GM12875 (cell line): ENCODE results near the gene ZNF468.
"Not testable (repeated sequence)": the region's sequence is repeated elsewhere in the genome, so short reads cannot be mapped to it uniquely, and the experiment has no call there.

ENCODE experiments used
- H3K4me3 ChIP-seq: one replicate; pipeline ENCODE4 v1.5.1; 2011; ENCODE audit warnings: low read depth, low read length, control low read depth
- TF ChIP-seq, protein P1 (sequence below): IDR thresholded peaks from 2 replicates; pipeline ENCODE4 v1.5.1; 2011; ENCODE audit warnings: low read depth, mild to moderate bottlenecking, control low read depth, inconsistent platforms, low read length, moderate library complexity, borderline replicate concordance; ENCODE audit not compliant: insufficient read depth

ZNF468 gene

DNA sequence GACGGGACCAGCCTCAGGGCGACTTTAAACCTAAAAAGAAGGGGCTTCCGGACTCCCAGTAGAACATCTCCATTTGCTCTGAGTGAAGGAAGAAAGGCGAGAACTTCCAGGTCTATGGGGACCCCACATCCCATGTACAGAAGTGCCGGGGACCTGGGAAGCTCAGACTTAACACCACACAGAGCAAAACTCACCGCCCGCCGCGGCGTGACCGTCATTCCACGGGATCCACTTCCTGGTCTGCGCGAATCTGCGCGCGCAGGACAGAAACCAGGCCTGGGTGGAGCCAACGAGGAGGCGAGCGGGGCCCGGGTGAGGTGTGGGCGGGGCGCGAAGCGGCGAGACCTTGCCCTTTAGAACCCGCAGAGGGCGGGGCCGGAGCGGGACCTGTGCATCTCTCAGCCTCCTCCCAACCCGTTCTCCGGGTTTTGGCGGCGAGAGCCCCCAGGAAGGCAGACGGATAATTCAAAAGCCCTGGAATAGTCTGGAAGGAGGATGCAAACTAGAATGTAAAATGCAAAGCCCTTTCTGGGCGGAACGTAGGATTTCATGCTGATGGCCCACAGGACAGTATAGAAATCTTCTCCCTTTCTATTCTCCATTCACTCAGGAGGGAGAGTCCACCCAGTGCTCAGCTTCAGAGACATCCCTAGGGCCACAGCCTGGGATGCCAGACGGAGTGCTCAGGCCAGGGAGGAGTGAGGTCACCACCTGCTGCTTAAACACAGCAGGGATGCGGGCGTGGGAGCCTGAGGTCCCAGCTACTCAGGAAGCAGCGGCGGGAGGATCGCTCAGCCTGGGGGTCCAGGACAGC is at the start of gene ZNF468:
ZNF468 (minus strand) TSS at position 242 of the 814 bp plus-strand sequence. CDS start 3,347 bp downstream, outside the sequence.
- H3K4me3 ChIP-seq = peak within 1 kb of the TSS; percentile 62

- H3K4me3 ChIP-seq = not testable (repeated sequence)
Observed at GRCh38 chr19:52904052-52904780, 46.8 kb upstream of the ZNF468 start.

GRCh38 chr19:52901842-52902241 is 44.4 kb upstream of the ZNF468 start:
- no peak overlapping the region for H3K4me3 ChIP-seq
- TF ChIP-seq, protein P1, sequence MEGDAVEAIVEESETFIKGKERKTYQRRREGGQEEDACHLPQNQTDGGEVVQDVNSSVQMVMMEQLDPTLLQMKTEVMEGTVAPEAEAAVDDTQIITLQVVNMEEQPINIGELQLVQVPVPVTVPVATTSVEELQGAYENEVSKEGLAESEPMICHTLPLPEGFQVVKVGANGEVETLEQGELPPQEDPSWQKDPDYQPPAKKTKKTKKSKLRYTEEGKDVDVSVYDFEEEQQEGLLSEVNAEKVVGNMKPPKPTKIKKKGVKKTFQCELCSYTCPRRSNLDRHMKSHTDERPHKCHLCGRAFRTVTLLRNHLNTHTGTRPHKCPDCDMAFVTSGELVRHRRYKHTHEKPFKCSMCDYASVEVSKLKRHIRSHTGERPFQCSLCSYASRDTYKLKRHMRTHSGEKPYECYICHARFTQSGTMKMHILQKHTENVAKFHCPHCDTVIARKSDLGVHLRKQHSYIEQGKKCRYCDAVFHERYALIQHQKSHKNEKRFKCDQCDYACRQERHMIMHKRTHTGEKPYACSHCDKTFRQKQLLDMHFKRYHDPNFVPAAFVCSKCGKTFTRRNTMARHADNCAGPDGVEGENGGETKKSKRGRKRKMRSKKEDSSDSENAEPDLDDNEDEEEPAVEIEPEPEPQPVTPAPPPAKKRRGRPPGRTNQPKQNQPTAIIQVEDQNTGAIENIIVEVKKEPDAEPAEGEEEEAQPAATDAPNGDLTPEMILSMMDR = no peak

GRCh38 chr19:52898596-52898995 is 41.2 kb upstream of the ZNF468 start:
- H3K4me3 ChIP-seq = not testable (repeated sequence)

DNA sequence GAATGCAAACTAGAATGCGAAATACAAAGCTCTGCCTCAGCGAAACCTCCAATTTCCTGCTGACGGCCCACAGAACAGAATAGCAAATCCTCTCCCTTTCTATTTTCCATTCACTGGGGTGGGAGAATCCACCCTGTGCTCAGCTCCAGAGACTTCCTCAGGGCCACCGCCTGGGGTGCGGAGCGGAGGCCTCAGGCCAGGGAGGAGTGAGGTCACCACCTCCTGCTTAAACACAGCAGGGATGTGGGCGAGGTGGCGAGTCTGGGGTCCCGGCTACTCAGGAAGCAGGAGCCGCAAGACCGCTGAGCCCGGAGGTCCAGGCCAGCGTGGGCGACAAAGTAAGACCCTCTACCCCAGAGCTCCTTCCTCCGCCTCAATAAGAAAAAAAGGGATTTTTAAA is 40.7 kb upstream of the ZNF468 start:
- TF ChIP-seq, protein P1 = no peak
- no peak overlapping the region for H3K4me3 ChIP-seq

DNA sequence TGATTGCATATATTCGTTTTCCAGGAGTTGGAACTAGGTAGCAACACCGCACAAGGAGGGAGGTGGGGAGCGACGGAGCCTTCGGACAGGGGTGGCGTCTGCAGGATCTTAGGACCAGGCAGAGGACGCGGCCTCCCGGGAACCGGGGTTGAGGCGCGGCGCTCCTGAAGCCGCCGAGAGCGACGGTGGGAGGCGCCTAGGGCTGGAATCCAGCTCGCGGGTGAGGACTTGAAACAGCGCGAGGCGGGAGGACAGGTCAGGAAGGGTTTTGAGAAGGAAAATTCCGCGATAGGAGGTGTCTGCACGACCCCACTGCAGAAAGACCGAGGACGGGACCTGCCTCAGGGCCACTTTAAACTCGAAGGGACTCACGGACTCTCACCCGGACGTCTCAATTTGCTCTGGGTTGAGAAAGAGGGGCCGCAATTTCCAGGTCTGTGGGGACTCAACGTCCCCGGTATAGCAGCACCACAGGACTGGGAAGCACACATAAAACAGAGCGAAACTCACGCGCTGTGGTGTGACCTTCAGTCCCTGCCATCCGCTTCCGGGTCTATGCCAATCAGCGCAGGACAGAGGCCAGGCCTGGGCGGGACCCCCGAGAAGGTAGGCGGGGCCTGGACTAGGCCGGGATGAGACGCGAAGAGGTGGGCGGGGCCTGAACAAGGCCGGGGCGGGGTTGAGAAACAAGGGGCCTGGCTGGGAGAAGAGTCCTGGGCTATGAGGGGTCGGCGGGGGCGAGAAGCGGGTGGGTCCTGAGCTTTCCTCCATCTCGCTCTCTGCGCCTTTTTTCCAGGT is 39.9 kb upstream of the ZNF468 start, which contains the start of gene ZNF320:
ZNF320 (minus strand) TSS at position 498 of the 798 bp plus-strand sequence. CDS start 7,380 bp downstream, outside the sequence.
- TF ChIP-seq, protein P1 = no peak
- H3K4me3 ChIP-seq = peak within 1 kb of the TSS; percentile 75

DNA sequence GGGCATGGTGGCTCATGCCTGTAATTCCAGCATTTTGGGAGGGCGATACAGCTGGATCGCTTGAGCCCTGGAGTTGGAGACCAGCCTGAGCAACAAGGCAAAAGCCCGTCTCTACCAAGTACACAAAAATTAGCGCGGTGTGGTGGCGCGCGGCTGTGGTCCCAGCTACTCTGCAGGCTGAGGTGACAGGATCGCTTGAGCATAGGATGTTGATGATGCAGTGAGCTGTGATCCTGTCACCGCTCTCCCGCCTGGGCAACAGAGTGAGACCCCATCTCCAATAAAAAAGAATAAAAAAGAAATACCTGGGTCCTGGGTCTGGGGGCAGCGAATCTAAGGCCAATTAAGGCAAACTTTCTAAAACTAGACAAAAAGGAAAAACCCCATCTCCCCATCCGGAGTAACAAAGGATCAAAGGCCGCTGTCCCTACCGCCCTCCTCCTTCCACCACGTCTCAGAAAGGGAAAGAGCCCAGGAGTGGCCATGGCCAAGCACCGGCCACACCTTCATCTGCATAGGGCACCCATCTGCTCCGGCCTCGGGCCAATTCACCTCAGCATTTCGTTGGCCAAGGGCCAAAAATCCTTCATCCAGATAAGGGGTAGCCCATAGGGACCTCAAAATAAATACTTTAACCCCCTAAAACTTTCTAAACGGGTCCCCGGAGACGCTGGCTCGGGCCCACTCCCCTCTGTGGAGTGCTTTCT is 39.2 kb upstream of the ZNF468 start:
- TF ChIP-seq, protein P1 = no peak
- H3K4me3 ChIP-seq = peak overlapping the region; percentile 75

- TF ChIP-seq, protein P1 = no peak
- H3K4me3 ChIP-seq = no peak overlapping the region
Observed at GRCh38 chr19:52891336-52891735, 33.9 kb upstream of the ZNF468 start.
